PC-9 (cell line): ENCODE measurements around the gene MRPL52.

Source experiments
- EZH2 ChIP-seq: fragments of 200-600 bp; sonication (generic); IDR thresholded peaks from 2 replicates; pipeline ENCODE4 v1.8.0; 2017; ENCODE audit warnings: antibody characterized with exemption, low read depth
- TF ChIP-seq, protein P1 (sequence below): fragments of 200-600 bp; sonication (generic); conservative IDR thresholded peaks from 2 replicates; pipeline ENCODE4 v1.6.1; 2017; ENCODE audit warnings: mixed run types, antibody characterized with exemption, mild to moderate bottlenecking, moderate library complexity

DNA sequence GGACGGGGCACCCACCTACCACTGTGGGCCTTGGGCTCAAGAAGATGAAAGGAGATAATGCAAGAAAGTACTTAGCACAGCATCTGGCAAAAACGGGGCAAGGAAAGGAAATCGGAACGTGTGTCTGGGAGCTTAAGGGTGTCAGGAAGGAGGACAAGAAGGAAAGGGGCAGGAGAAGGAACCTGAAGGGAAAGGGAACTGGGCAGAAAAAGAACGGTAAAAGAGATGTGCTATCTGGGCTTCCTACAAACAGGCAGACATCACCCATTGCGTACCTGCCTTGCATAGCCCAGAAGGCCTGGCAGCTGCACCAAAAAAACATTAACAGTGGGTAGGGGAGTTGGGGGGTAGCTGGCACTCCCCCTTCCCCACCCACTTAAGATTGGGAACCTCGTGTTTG lies 52.4 kb downstream of the MRPL52 start:
- TF ChIP-seq, protein P1, sequence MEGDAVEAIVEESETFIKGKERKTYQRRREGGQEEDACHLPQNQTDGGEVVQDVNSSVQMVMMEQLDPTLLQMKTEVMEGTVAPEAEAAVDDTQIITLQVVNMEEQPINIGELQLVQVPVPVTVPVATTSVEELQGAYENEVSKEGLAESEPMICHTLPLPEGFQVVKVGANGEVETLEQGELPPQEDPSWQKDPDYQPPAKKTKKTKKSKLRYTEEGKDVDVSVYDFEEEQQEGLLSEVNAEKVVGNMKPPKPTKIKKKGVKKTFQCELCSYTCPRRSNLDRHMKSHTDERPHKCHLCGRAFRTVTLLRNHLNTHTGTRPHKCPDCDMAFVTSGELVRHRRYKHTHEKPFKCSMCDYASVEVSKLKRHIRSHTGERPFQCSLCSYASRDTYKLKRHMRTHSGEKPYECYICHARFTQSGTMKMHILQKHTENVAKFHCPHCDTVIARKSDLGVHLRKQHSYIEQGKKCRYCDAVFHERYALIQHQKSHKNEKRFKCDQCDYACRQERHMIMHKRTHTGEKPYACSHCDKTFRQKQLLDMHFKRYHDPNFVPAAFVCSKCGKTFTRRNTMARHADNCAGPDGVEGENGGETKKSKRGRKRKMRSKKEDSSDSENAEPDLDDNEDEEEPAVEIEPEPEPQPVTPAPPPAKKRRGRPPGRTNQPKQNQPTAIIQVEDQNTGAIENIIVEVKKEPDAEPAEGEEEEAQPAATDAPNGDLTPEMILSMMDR = no peak
- no peak for TF ChIP-seq EZH2
